Ectodermal cell (in vitro differentiated cells): ENCODE results near the gene DBH.

ENCODE experiments used
- H3K27ac ChIP-seq: 2 replicates; pipeline ENCODE4 v1.7.0; 2013; ENCODE audit warnings: mild to moderate bottlenecking, low read depth, low read length; ENCODE audit not compliant: insufficient read depth, poor library complexity, severe bottlenecking
- H3K27me3 ChIP-seq: 2 replicates; pipeline ENCODE4 v1.7.0; 2013; ENCODE audit warnings: mild to moderate bottlenecking, low read length; ENCODE audit not compliant: insufficient read depth, control insufficient read depth, poor library complexity, severe bottlenecking
- H3K36me3 ChIP-seq: one replicate; pipeline ENCODE4 v1.7.0; 2013; ENCODE audit warnings: low read length; ENCODE audit not compliant: control insufficient read depth, insufficient read depth
- H3K4me1 ChIP-seq: one replicate; pipeline ENCODE4 v1.7.0; 2013; ENCODE audit warnings: low read length; ENCODE audit not compliant: control insufficient read depth, insufficient read depth
- H3K4me3 ChIP-seq: 2 replicates; pipeline ENCODE4 v1.7.0; 2013; ENCODE audit warnings: low read depth, low read length, control low read depth; ENCODE audit not compliant: insufficient read depth
- H3K9me3 ChIP-seq: 2 replicates; pipeline ENCODE4 v1.7.0; 2013; ENCODE audit warnings: mild to moderate bottlenecking, low read length, moderate library complexity; ENCODE audit not compliant: control insufficient read depth
- WGBS, 2 experiments: methylation state at CpG; one replicate each; pipeline ENCODE4 v1.1.7; 2013; ENCODE audit warnings: missing lambda C conversion rate in 2 of 2; 5-methylcytosine and 5-hydroxymethylcytosine counted together

DBH gene

DNA sequence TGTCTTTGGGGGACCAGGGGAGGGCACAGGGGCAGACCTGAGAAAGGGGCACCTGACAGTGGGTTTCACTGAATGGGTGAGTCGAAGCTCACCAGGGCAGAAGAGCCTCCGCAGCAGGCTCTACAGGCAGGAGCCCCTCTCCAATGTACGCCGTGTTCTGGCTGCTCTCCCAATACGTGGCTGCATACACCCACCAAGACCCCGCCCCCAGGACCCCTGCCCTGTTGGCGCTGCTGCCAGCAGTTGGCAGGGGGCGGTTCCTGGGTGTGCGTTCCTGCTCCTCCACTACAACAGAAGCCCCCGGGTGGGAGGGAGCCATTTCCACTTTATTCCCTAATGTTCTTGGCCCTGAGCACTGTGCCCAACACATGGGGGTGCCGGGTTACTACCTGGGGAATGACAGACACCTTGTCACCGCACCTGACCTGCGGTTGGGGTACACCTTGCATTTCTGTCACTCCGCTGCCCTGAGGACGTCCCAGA, 71.6 kb downstream of the DBH start:
- no peaks in the 10 kb centered on the region for H3K27me3 ChIP-seq
- WGBS, 2 experiments = 91% methylated on average over 15 of the region's 15 CpGs
- H3K9me3 ChIP-seq = no peaks in the 10 kb centered on the region
- H3K36me3 ChIP-seq = no peaks in the 10 kb centered on the region
- H3K4me1 ChIP-seq = peaks cover 12% of the 10 kb centered on the region
- no peak overlapping the region for H3K4me3 ChIP-seq
- no peak overlapping the region for H3K27ac ChIP-seq

GRCh38 chr9:133708246-133709014, 72.3 kb downstream of the DBH start:
- Histone ChIP-seq H3K4me1 (peaks cover 12% of the 10 kb centered on the region), H3K9me3 (no peaks in the 10 kb centered on the region), H3K36me3 (no peaks in the 10 kb centered on the region), H3K4me3 (no peak overlapping the region), H3K27ac (no peak overlapping the region), H3K27me3 (no peaks in the 10 kb centered on the region)
- 91 to 92% methylated on average over 30 of the region's 30 CpGs for WGBS, 2 experiments
